HG02588 (cell line): ENCODE data around the gene SYNGR2.

Source experiments
- ATAC-seq: cut with Tn5 transposase; IDR thresholded peaks from one replicate; pipeline ENCODE4 v1.9.1; 2021; ENCODE audit warnings: mild to moderate bottlenecking, moderate library complexity; ENCODE audit not compliant: unreplicated experiment

Gene SYNGR2

GRCh38 chr17:78142119-78142861, 26.1 kb upstream of the SYNGR2 start:
- no peak for ATAC-seq

GRCh38 chr17:78143214-78144146, 24.9 kb upstream of the SYNGR2 start:
- ATAC-seq, result no peak

GRCh38 chr17:78144147-78144719, 24.1 kb upstream of the SYNGR2 start:
- no peak for ATAC-seq

- no peak for ATAC-seq
Measured at GRCh38 chr17:78144736-78145641, 23.4 kb upstream of the SYNGR2 start.

- ATAC-seq, result no peak
Measured at GRCh38 chr17:78146471-78146869, 21.9 kb upstream of the SYNGR2 start.

GRCh38 chr17:78146881-78147280, 21.5 kb upstream of the SYNGR2 start:
- no peak for ATAC-seq

GRCh38 chr17:78147315-78147998, 20.9 kb upstream of the SYNGR2 start:
- ATAC-seq, result peak; percentile 43

GRCh38 chr17:78148286-78149016, 19.9 kb upstream of the SYNGR2 start:
- no peak for ATAC-seq

- ATAC-seq, result no peak
Measured at GRCh38 chr17:78151514-78152008, 16.8 kb upstream of the SYNGR2 start.

- peak; percentile 47 for ATAC-seq
Measured at GRCh38 chr17:78154903-78155811, 13.2 kb upstream of the SYNGR2 start.

- no peak for ATAC-seq
Measured at GRCh38 chr17:78159575-78160158, 8.7 kb upstream of the SYNGR2 start.

GRCh38 chr17:78163881-78164747, 4.3 kb upstream of the SYNGR2 start:
- no peak for ATAC-seq

- ATAC-seq, result no peak
Measured at GRCh38 chr17:78164748-78165607, 3.4 kb upstream of the SYNGR2 start.

GRCh38 chr17:78166416-78166815, 2.0 kb upstream of the SYNGR2 start:
- ATAC-seq, result no peak

- peak; percentile 26 for ATAC-seq
Measured at GRCh38 chr17:78168903-78169793, 767 bp downstream of the SYNGR2 start.
